ENCODE data around the gene OR4F15. TPM values are rescaled to one million over a fixed set of nuclear protein-coding genes. Genes with fewer than 3 reads are reported as not detected.

Gene OR4F15
- total RNA-seq, 3 donors from 2014 or later (not counting 1 experiment from before 2014, with no cell fraction given): not detected

GRCh38 chr15:101852356-101852755, 40.4 kb downstream of the OR4F15 start:
- intact Hi-C loops (cut with micrococcal nuclease): no loop called here
- DNase-seq (no peak), ATAC-seq (no peak)
- WGBS (ENCODE audit: insufficient coverage): 69% methylated on average over 1 of the region's 1 CpG
- no peaks in the 10 kb centered on the region for H3K4me1 ChIP-seq (ENCODE audit: control insufficient read depth, insufficient read depth, low read length)
- peaks cover 4% of the 10 kb centered on the region for H3K27me3 ChIP-seq (ENCODE audit: control insufficient read depth, insufficient read depth, low read length)
- TF ChIP-seq CTCF (IDR thresholded peaks at IDR 0.05): no peak
- no peaks in the 10 kb centered on the region for H3K9me3 ChIP-seq (ENCODE audit: control insufficient read depth, insufficient read depth, low read length)
- H3K4me3 Mint-ChIP-seq: no peak overlapping the region
- no peaks in the 10 kb centered on the region for H3K36me3 ChIP-seq (ENCODE audit: control insufficient read depth, insufficient read depth, low read length)
- peaks cover 17 to 40% of the 10 kb centered on the region in 2 donors for H3K27me3 Mint-ChIP-seq (ENCODE audit: low read depth in 2 of 2)
- H3K27ac ChIP-seq (ENCODE audit: low read length): no peak overlapping the region
- no peaks in the 10 kb centered on the region for H3K4me1 Mint-ChIP-seq
- H3K9me3 Mint-ChIP-seq: no peaks in the 10 kb centered on the region
- no peak overlapping the region for H3K4me3 ChIP-seq (ENCODE audit: low read length)
- H3K36me3 Mint-ChIP-seq: no peaks in the 10 kb centered on the region
- H3K27ac Mint-ChIP-seq: no peak overlapping the region

Other genes starting within 250 kb of the OR4F15 start
- gene TM2D3, start 159.8 kb upstream of the OR4F15 start, total RNA-seq: 10 to 100 TPM; 59.4 to 76.4 (median 71.2) TPM
- gene TARS3, start 87.7 kb upstream of the OR4F15 start, total RNA-seq: 10 to 100 TPM; 11.6 to 20.5 (median 12.1) TPM
- gene OR4F6, start 8.7 kb upstream of the OR4F15 start, total RNA-seq: not detected